Bronchial epithelial cell (primary cell): Measurements from ENCODE around the gene TOMM22. TPM values are rescaled to one million over a fixed set of nuclear protein-coding genes. Genes with fewer than 3 reads are reported as not detected.

ENCODE experiments used
- DNase-seq: peaks from one replicate; pipeline ENCODE4 v3.0.0-alpha.2; 2010; ENCODE audit warnings: low read depth
- FAIRE-seq: peaks from 2 replicates; lab custom pipeline; 2011; peaks lifted over from hg19 to GRCh38; lab: Jason Lieb, UNC
- H3K27me3 ChIP-seq: 2 replicates; pipeline ENCODE4 v1.5.1; 2011; ENCODE audit warnings: low read length; ENCODE audit not compliant: control insufficient read depth, insufficient read depth
- H3K36me3 ChIP-seq: 2 replicates; pipeline ENCODE4 v1.5.1; 2011; ENCODE audit warnings: low read length; ENCODE audit not compliant: control insufficient read depth, insufficient read depth
- H3K4me3 ChIP-seq: 2 replicates; pipeline ENCODE4 v1.5.1; 2011; ENCODE audit warnings: mild to moderate bottlenecking, low read depth, low read length, control low read depth
- total RNA-seq: library from RNA; depleted of rRNA; stranded (reverse); fragments of >200 nt; gene quantifications from 2 replicates; pipeline ENCODE4 v1.2.1, GENCODE V29; 2014
- TF ChIP-seq, protein P1 (sequence below): IDR thresholded peaks from 2 replicates; pipeline ENCODE4 v1.5.1; 2011; ENCODE audit warnings: mild to moderate bottlenecking, moderate library complexity, low read length, control low read depth, inconsistent platforms; ENCODE audit not compliant: insufficient read depth, severe bottlenecking

TOMM22 gene
- total RNA-seq, 1 donor from 2014 or later, result 70.0 TPM

DNA sequence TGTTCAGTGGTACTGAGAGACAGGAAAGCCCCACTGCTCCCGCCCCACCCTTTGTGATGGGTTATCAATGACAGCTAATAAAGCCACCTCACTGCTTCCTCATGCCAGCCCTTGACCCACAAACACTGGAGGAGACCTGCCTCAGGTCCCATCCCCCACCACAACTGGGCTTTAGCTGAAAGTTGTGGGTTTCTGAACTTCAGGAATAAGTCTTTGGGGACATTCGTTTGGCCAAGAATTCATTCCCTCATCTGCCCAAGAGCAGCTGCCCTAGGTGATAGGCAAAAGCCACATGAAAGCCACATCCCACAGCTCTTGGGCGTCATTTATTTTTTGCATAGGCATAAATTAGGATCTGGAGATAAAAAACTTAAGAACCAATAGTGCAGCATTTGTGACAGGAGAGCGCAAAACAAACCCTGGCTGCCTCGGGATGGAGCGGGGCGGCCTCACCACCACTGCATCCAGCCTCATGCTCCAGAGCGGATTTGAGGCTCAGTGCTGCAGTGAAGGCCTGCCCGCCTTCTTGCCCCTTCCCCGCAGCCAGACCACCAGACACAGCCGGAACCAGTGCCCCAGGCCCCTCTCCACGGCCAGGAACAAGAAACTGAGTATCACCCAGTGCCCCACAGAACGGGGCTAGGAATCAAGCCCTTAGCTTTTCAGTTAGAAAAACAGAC lies 52.8 kb downstream of the TOMM22 start:
- FAIRE-seq (no peak), DNase-seq (no peak)
- Histone ChIP-seq H3K27me3 (no peaks in the 10 kb centered on the region), H3K36me3 (peaks cover 43% of the 10 kb centered on the region), H3K4me3 (no peak overlapping the region)
- TF ChIP-seq, protein P1, sequence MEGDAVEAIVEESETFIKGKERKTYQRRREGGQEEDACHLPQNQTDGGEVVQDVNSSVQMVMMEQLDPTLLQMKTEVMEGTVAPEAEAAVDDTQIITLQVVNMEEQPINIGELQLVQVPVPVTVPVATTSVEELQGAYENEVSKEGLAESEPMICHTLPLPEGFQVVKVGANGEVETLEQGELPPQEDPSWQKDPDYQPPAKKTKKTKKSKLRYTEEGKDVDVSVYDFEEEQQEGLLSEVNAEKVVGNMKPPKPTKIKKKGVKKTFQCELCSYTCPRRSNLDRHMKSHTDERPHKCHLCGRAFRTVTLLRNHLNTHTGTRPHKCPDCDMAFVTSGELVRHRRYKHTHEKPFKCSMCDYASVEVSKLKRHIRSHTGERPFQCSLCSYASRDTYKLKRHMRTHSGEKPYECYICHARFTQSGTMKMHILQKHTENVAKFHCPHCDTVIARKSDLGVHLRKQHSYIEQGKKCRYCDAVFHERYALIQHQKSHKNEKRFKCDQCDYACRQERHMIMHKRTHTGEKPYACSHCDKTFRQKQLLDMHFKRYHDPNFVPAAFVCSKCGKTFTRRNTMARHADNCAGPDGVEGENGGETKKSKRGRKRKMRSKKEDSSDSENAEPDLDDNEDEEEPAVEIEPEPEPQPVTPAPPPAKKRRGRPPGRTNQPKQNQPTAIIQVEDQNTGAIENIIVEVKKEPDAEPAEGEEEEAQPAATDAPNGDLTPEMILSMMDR, result no peak

Other genes with a start within 250 kb of the TOMM22 start
- gene KCNJ4, start 226.8 kb upstream of the TOMM22 start, total RNA-seq, result not detected in 2 replicates
- gene KDELR3, start 213.9 kb upstream of the TOMM22 start, total RNA-seq, result 1.8 and 7.1 TPM in 2 replicates
- 498 and 521 TPM in 2 replicates for gene DDX17, start 175.6 kb upstream of the TOMM22 start, total RNA-seq
- 1.1 and 3.7 TPM in 2 replicates for gene DMC1, start 111.8 kb upstream of the TOMM22 start, total RNA-seq
- 0.26 and 0.38 TPM in 2 replicates for gene FAM227A, start 25.6 kb upstream of the TOMM22 start, total RNA-seq
- 16.1 and 22.0 TPM in 2 replicates for gene CBY1, start 25.3 kb upstream of the TOMM22 start, total RNA-seq
- 123 and 147 TPM in 2 replicates for gene JOSD1, start 19.0 kb downstream of the TOMM22 start, total RNA-seq
- gene GTPBP1, start 24.0 kb downstream of the TOMM22 start, total RNA-seq, result 28.7 and 47.0 TPM in 2 replicates
- 46.3 and 51.6 TPM in 2 replicates for gene SUN2, start 74.0 kb downstream of the TOMM22 start, total RNA-seq
- gene DNAL4, start 112.2 kb downstream of the TOMM22 start, total RNA-seq, result 32.6 and 44.3 TPM in 2 replicates
- under 0.01 TPM in 2 replicates for gene NPTXR, start 162.1 kb downstream of the TOMM22 start, total RNA-seq
- 6.8 and 8.4 TPM in 2 replicates for gene CBX6, start 190.3 kb downstream of the TOMM22 start, total RNA-seq